H1 (cell line): ENCODE data around the gene RPL22L1. TPM values are rescaled to one million over a fixed set of nuclear protein-coding genes. Genes with fewer than 3 reads are reported as not detected.

Experiments
- CTCF ChIA-PET: fragments of 300-600 bp; sonication (Branson Sonifier 250); formaldehyde crosslinking; loops from one replicate; lab custom pipeline; 2021; ENCODE audit not compliant: partially characterized antibody; lab: Charles Lee
- POLR2A ChIA-PET: fragments of 300-600 bp; sonication (Branson Sonifier 250); formaldehyde crosslinking; loops from one replicate; lab custom pipeline; 2021; ENCODE audit warnings: inconsistent platforms; ENCODE audit not compliant: partially characterized antibody; lab: Charles Lee
- DNase-seq, 2 experiments: peaks; one replicate each; pipeline versions ENCODE4 v3.0.0 to v3.0.0-alpha.2; 2010 to 2022; ENCODE audit warnings: low spot score in 2 of 2, low read depth in 1 of 2, mixed read lengths in 1 of 2
- FAIRE-seq: peaks from 2 replicates; lab custom pipeline; 2011; peaks lifted over from hg19 to GRCh38; lab: Jason Lieb, UNC
- H2AFZ ChIP-seq: 2 replicates; pipeline ENCODE4 v1.8.1; 2012; ENCODE audit warnings: low read length, inconsistent platforms
- H2AK5ac ChIP-seq: 2 replicates; pipeline ENCODE4 v1.6.1; 2013; ENCODE audit warnings: low read depth, low read length
- H2BK120ac ChIP-seq: replicated peaks from 2 replicates; pipeline ENCODE3; 2013; ENCODE audit warnings: low read depth, low read length, inconsistent platforms
- H2BK12ac ChIP-seq: 2 replicates; pipeline ENCODE4 v1.6.1; 2013; ENCODE audit warnings: low read depth, low read length
- H2BK15ac ChIP-seq: 2 replicates; pipeline ENCODE4 v1.6.1; 2013; ENCODE audit warnings: low read length
- H2BK20ac ChIP-seq: 2 replicates; pipeline ENCODE4 v1.6.1; 2013; ENCODE audit warnings: low read length
- H2BK5ac ChIP-seq: 2 replicates; pipeline ENCODE4 v1.6.1; 2013; ENCODE audit warnings: low read depth, low read length
- H3K14ac ChIP-seq: 2 replicates; pipeline ENCODE4 v1.6.1; 2013; ENCODE audit warnings: inconsistent platforms; ENCODE audit not compliant: insufficient read length
- H3K18ac ChIP-seq: 2 replicates; pipeline ENCODE4 v1.6.1; 2013; ENCODE audit warnings: low read length; ENCODE audit errors: extremely low read depth
- H3K23ac ChIP-seq: 2 replicates; pipeline ENCODE4 v1.6.1; 2013; ENCODE audit warnings: inconsistent platforms; ENCODE audit not compliant: insufficient read length
- H3K23me2 ChIP-seq: 2 replicates; pipeline ENCODE4 v1.6.1; 2013; ENCODE audit warnings: low read depth, low read length
- H3K27ac ChIP-seq: 2 replicates; pipeline ENCODE4 v1.6.1; 2011; ENCODE audit warnings: low read depth, low read length, inconsistent platforms
- H3K27me3 ChIP-seq, 4 experiments: replicated peaks in 1 of 4; 1 replicate in 1 of 4; 2 replicates in 3 of 4; pipeline versions ENCODE4 v1.6.1 to v1.8.1; 2011 to 2013; ENCODE audit warnings: low read length in 3 of 4, mild to moderate bottlenecking in 3 of 4, inconsistent platforms in 2 of 4, mixed read lengths in 2 of 4, moderate library complexity in 1 of 4; ENCODE audit not compliant: control insufficient read depth in 3 of 4, insufficient read depth in 3 of 4; ENCODE audit errors: extremely low read depth in 1 of 4
- H3K36me3 ChIP-seq, 4 experiments: 2 replicates each; pipeline versions ENCODE4 v1.6.1 to v1.8.1; 2011 to 2013; ENCODE audit warnings: mild to moderate bottlenecking in 4 of 4, low read length in 3 of 4, moderate library complexity in 2 of 4, control low read depth in 1 of 4, inconsistent platforms in 1 of 4; ENCODE audit not compliant: insufficient read depth in 4 of 4, control insufficient read depth in 2 of 4
- H3K4ac ChIP-seq: replicated peaks from 2 replicates; pipeline ENCODE3; 2013; ENCODE audit warnings: low read length, low read depth, mixed read lengths, inconsistent platforms; ENCODE audit not compliant: insufficient read length
- H3K4me1 ChIP-seq, 4 experiments: replicated peaks in 1 of 4; 1 replicate in 1 of 4; 2 replicates in 3 of 4; pipeline versions ENCODE4 v1.6.1 to v1.8.1; 2011 to 2013; ENCODE audit warnings: low read length in 3 of 4, inconsistent platforms in 2 of 4, mixed read lengths in 1 of 4; ENCODE audit not compliant: insufficient read depth in 4 of 4, control insufficient read depth in 3 of 4
- H3K4me2 ChIP-seq, 2 experiments: 2 replicates each; pipeline versions ENCODE4 v1.6.1 to v1.8.1; 2011 to 2013; ENCODE audit warnings: low read depth in 2 of 2, low read length in 2 of 2, control low read depth in 1 of 2, inconsistent platforms in 1 of 2, mild to moderate bottlenecking in 1 of 2; ENCODE audit not compliant: insufficient read depth in 1 of 2
- H3K4me3 ChIP-seq, 4 experiments: fragments of 200-600, 300-600 bp in 1 of 4; sonication (generic), shearing (Covaris generic), sonication (Bioruptor Twin) in 1 of 4; 2 replicates each; pipeline versions ENCODE4 v1.5.1 to v1.8.1; 2011 to 2016; ENCODE audit warnings: low read length in 4 of 4, low read depth in 3 of 4, control low read depth in 2 of 4, inconsistent platforms in 2 of 4, mild to moderate bottlenecking in 2 of 4, mixed read lengths in 1 of 4, moderate library complexity in 1 of 4; ENCODE audit not compliant: insufficient read depth in 2 of 4; ENCODE audit errors: extremely low read depth in 1 of 4
- H3K56ac ChIP-seq: replicated peaks from 2 replicates; pipeline ENCODE3; 2013; ENCODE audit warnings: low read depth, mild to moderate bottlenecking, mixed read lengths, low read length, inconsistent platforms; ENCODE audit not compliant: insufficient read length
- H3K79me1 ChIP-seq: 2 replicates; pipeline ENCODE4 v1.6.1; 2013; ENCODE audit warnings: low read depth, low read length, control low read depth
- H3K79me2 ChIP-seq, 2 experiments: 2 replicates each; pipeline versions ENCODE4 v1.6.1 to v1.8.1; 2012 to 2013; ENCODE audit warnings: low read length in 2 of 2, mild to moderate bottlenecking in 2 of 2, inconsistent platforms in 1 of 2; ENCODE audit not compliant: insufficient read depth in 2 of 2, control insufficient read depth in 1 of 2
- H3K9ac ChIP-seq, 4 experiments: replicated peaks in 1 of 4; 1 replicate in 1 of 4; 2 replicates in 3 of 4; pipeline versions ENCODE4 v1.6.1 to v1.8.1; 2011 to 2013; ENCODE audit warnings: low read depth in 3 of 4, low read length in 3 of 4, control low read depth in 2 of 4, mild to moderate bottlenecking in 2 of 4, moderate library complexity in 2 of 4, inconsistent platforms in 1 of 4; ENCODE audit errors: extremely low read depth in 1 of 4
- H3K9me3 ChIP-seq, 2 experiments: 2 replicates each; pipeline versions ENCODE4 v1.6.1 to v1.8.1; 2012 to 2013; ENCODE audit warnings: mild to moderate bottlenecking in 2 of 2, moderate library complexity in 2 of 2, control low read depth in 1 of 2, inconsistent platforms in 1 of 2, low read depth in 1 of 2, low read length in 1 of 2, mixed read lengths in 1 of 2; ENCODE audit not compliant: insufficient read depth in 2 of 2
- H4K20me1 ChIP-seq, 2 experiments: replicated peaks in 1 of 2; 2 replicates each; pipeline versions ENCODE3 to v1.8.1; 2011 to 2013; ENCODE audit warnings: inconsistent platforms in 2 of 2, low read length in 2 of 2, mild to moderate bottlenecking in 1 of 2; ENCODE audit not compliant: insufficient read depth in 2 of 2, control insufficient read depth in 1 of 2
- H4K5ac ChIP-seq: 2 replicates; pipeline ENCODE4 v1.6.1; 2013; ENCODE audit warnings: low read length, low read depth, mixed read lengths, inconsistent platforms; ENCODE audit not compliant: insufficient read length
- H4K8ac ChIP-seq: 2 replicates; pipeline ENCODE4 v1.8.0; 2013; ENCODE audit warnings: mild to moderate bottlenecking, moderate library complexity, low read length, inconsistent platforms; ENCODE audit not compliant: insufficient read depth; ENCODE audit errors: extremely low read depth
- H4K91ac ChIP-seq: replicated peaks from 2 replicates; pipeline ENCODE3; 2013; ENCODE audit warnings: low read length, mixed read lengths, inconsistent platforms; ENCODE audit not compliant: insufficient read length
- BACH1 ChIP-seq: IDR thresholded peaks from 2 replicates; pipeline ENCODE4 v1.6.1; 2012; ENCODE audit warnings: low read length, improper control_type of control experiment
- BRCA1 ChIP-seq: IDR thresholded peaks from 2 replicates; pipeline ENCODE4 v1.6.1; 2012; ENCODE audit warnings: low read depth, low read length, improper control_type of control experiment
- CBX8 ChIP-seq: fragments of 300-800, 300-1000 bp; sonication (generic); IDR thresholded peaks from 2 replicates; pipeline ENCODE4 v1.7.1; 2016; ENCODE audit warnings: low read depth, low read length, borderline replicate concordance
- CHD1 ChIP-seq: IDR thresholded peaks from 2 replicates; pipeline ENCODE4 v1.6.1; 2012; ENCODE audit warnings: low read depth, low read length, improper control_type of control experiment
- CTBP2 ChIP-seq: IDR thresholded peaks from 2 replicates; pipeline ENCODE4 v1.7.0; 2011; ENCODE audit warnings: borderline replicate concordance, mild to moderate bottlenecking, moderate library complexity, mixed read lengths, low read length; ENCODE audit not compliant: insufficient read depth, insufficient read length
- EP300 ChIP-seq, 2 experiments: IDR thresholded peaks; 1 replicate in 1 of 2; 2 replicates in 1 of 2; pipeline ENCODE4 v1.6.1; 2011 to 2012; ENCODE audit warnings: low read depth in 2 of 2, low read length in 2 of 2, mild to moderate bottlenecking in 2 of 2, borderline replicate concordance in 1 of 2, inconsistent platforms in 1 of 2, moderate library complexity in 1 of 2
- GTF2F1 ChIP-seq: IDR thresholded peaks from 2 replicates; pipeline ENCODE4 v1.6.1; 2012; ENCODE audit warnings: low read depth, low read length, improper control_type of control experiment, borderline replicate concordance
- NANOG ChIP-seq: IDR thresholded peaks from 2 replicates; pipeline ENCODE4 v1.6.1; 2011; ENCODE audit warnings: low read length, low read depth, mild to moderate bottlenecking, inconsistent platforms; ENCODE audit not compliant: insufficient read depth, poor library complexity, severe bottlenecking
- SIN3A ChIP-seq, 2 experiments: IDR thresholded peaks in 1 of 2; conservative IDR thresholded peaks in 1 of 2; 2 replicates each; pipeline ENCODE4 v1.6.1; 2011 to 2012; ENCODE audit warnings: low read length in 2 of 2, improper control_type of control experiment in 1 of 2, low read depth in 1 of 2, mild to moderate bottlenecking in 1 of 2
- SP1 ChIP-seq: IDR thresholded peaks from 2 replicates; pipeline ENCODE4 v1.6.1; 2011; ENCODE audit warnings: low read depth, low read length
- WGBS, 2 experiments: shearing (Covaris generic) in 1 of 2; methylation state at CpG; one replicate each; pipeline versions ENCODE4 v1.1.6 to v1.1.7; 2013 to 2015; ENCODE audit warnings: low lambda C conversion rate in 2 of 2, mixed read lengths in 2 of 2, inconsistent platforms in 1 of 2, low coverage in 1 of 2, missing lambda C conversion rate in 1 of 2; ENCODE audit not compliant: insufficient replicate concordance in 2 of 2, insufficient coverage in 1 of 2, insufficient read length in 1 of 2; ENCODE audit errors: extremely low coverage in 1 of 2, missing lambda C conversion rate in 1 of 2; 5-methylcytosine and 5-hydroxymethylcytosine counted together
- polyA plus RNA-seq, 7 experiments: library from polyadenylated mRNA; depleted of rRNA in 3 of 7; stranded (reverse) in 5 of 7; unstranded in 2 of 7; fragments of >200 nt in 5 of 7; fragments of 200-250 nt in 2 of 7; gene quantifications; 1 replicate in 5 of 7; 2 replicates in 1 of 7; 4 replicates in 1 of 7; pipeline versions ENCODE4 v1.2.1 to v1.2.3, GENCODE V29; 2011 to 2013; ENCODE audit warnings: missing spikeins in 2 of 7, mixed read lengths in 2 of 7
- total RNA-seq: library from RNA; stranded (reverse); fragmentation: NEBNext Ultra II Directional; extraction: Animal tissue kit (Norgen Biotek cat#: 25700); gene quantifications from 2 replicates; pipeline ENCODE4 v1.2.1, GENCODE V29; 2021
- TF ChIP-seq, protein P1 (sequence below): IDR thresholded peaks from 2 replicates; pipeline ENCODE4 v1.6.1; 2011; ENCODE audit warnings: low read depth, mild to moderate bottlenecking, low read length; ENCODE audit not compliant: insufficient read depth

The RPL22L1 gene
- total and polyA plus RNA-seq, 2 of the 8 experiments (the other 6 are each of a cell fraction or from before 2014, with no cell fraction given), result 99.9 to 280 TPM

DNA sequence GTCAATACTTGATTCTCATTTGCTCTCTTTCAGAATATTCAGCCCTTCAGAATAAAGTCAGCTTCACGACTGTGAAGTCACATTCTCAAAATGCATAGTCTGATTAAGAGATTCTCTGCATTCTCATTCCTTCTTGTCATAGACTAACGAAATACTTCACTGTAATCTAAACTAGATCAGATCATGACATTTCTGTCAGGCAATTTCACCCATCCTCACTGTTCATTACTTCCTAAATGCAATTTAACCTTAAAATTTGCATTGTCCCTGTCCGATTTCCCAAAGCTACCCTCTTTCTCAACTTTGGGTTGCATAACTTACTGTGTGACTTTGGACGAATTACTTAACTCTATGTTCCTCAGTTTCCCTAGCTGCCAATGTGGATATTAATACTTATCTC, 6.2 kb downstream of the RPL22L1 start:
- no peaks in the 10 kb centered on the region for H3K9me3 ChIP-seq
- H4K8ac ChIP-seq, result no peak overlapping the region
- DNase-seq, result no peak
- no peak overlapping the region for H2BK15ac ChIP-seq
- H2AFZ ChIP-seq, result no peak overlapping the region
- peaks cover 2 to 5% of the 10 kb centered on the region in 2 experiments for H4K20me1 ChIP-seq
- H3K27me3 ChIP-seq, result no peaks in the 10 kb centered on the region
- no peak overlapping the region for H3K23ac ChIP-seq
- no peaks in the 10 kb centered on the region for H3K23me2 ChIP-seq
- no peak overlapping the region for H2BK12ac ChIP-seq
- no peak overlapping the region for H2BK20ac ChIP-seq
- no peak overlapping the region for H3K27ac ChIP-seq
- H3K79me1 ChIP-seq, result no peaks in the 10 kb centered on the region
- no peak overlapping the region for H3K4ac ChIP-seq
- no peak overlapping the region for H2BK5ac ChIP-seq
- ChIA-PET CTCF (interaction anchor here (0.7 to 2.4 kb wide), 2 partner anchors 52 to 432 kb away, joined by 3 to 11 read pairs; no protein-coding TSS in a partner anchor), POLR2A (interaction anchor here (1.0 to 3.0 kb wide), 6 partner anchors 9 to 52 kb away, joined by 3 to 10 read pairs (median 4); partner anchors contain the start of gene EIF5A2)
- H4K5ac ChIP-seq, result no peak overlapping the region
- H3K4me1 ChIP-seq, result peaks cover 0 to 4% (median 0%) of the 10 kb centered on the region in 4 experiments; a peak in 1 of 7 replicates
- FAIRE-seq, result no peak
- no peak overlapping the region for H3K4me3 ChIP-seq
- no peak overlapping the region for H3K56ac ChIP-seq
- H3K9ac ChIP-seq, result no peak overlapping the region
- no peak overlapping the region for H3K14ac ChIP-seq
- H3K36me3 ChIP-seq, result peaks cover 6 to 36% (median 21%) of the 10 kb centered on the region in 4 experiments
- H4K91ac ChIP-seq, result no peak overlapping the region
- no peak overlapping the region for H2AK5ac ChIP-seq
- H3K4me2 ChIP-seq, result no peak overlapping the region
- WGBS, 2 experiments, result 88% methylated on average over 4 of the region's 4 CpGs; no CpG with 5 or more reads in 1 of the 2 experiments
- peaks cover 0 to 13% of the 10 kb centered on the region in 2 experiments; a peak in 2 of 4 replicates for H3K79me2 ChIP-seq
- H3K18ac ChIP-seq, result no peak overlapping the region
- H2BK120ac ChIP-seq, result no peak overlapping the region
- TF ChIP-seq GTF2F1 (no peak), BRCA1 (no peak), CBX8 (no peak), BACH1 (no peak), CHD1 (no peak), CTBP2 (no peak), EP300 (IDR thresholded peaks at IDR 0.05; ENCODE audit: borderline replicate concordance in 1 of 2, low read depth in 2 of 2, low read length in 2 of 2) (no peak), NANOG (no peak), SIN3A (conservative IDR thresholded peaks at IDR 0.05 in 1 of 2, IDR thresholded peaks at IDR 0.05 in 1 of 2; ENCODE audit: low read depth in 1 of 2, low read length in 2 of 2) (no peak), SP1 (no peak)
- TF ChIP-seq, protein P1, sequence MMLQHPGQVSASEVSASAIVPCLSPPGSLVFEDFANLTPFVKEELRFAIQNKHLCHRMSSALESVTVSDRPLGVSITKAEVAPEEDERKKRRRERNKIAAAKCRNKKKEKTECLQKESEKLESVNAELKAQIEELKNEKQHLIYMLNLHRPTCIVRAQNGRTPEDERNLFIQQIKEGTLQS, result no peak
